Left ventricle myocardium inferior (tissue), 1 donor: ENCODE results near the gene CYP27C1. TPM values are rescaled to one million over a fixed set of nuclear protein-coding genes. Genes with fewer than 3 reads are reported as not detected.
"Not testable (repeated sequence)": the region's sequence is repeated elsewhere in the genome, so short reads cannot be mapped to it uniquely, and the experiment has no call there.

Experiments used
- DNase-seq: peaks from one replicate; pipeline ENCODE4 v3.0.0-alpha.2; 2020
- H3K27ac ChIP-seq: fragments of 200-600 bp; replicated peaks from 2 replicates; pipeline ENCODE4 v1.8.0; 2021
- H3K27me3 ChIP-seq: fragments of 200-600 bp; 2 replicates; pipeline ENCODE4 v1.8.0; 2021; ENCODE audit warnings: low read depth
- H3K36me3 ChIP-seq: fragments of 200-600 bp; 2 replicates; pipeline ENCODE4 v1.8.0; 2021
- H3K4me1 ChIP-seq: fragments of 200-600 bp; 2 replicates; pipeline ENCODE4 v1.8.0; 2021
- H3K4me3 ChIP-seq: fragments of 200-600 bp; 2 replicates; pipeline ENCODE4 v1.8.0; 2021; ENCODE audit warnings: mild to moderate bottlenecking, moderate library complexity
- H3K9me3 ChIP-seq: fragments of 200-600 bp; replicated peaks from 2 replicates; pipeline ENCODE4 v1.8.0; 2021
- CTCF ChIP-seq: fragments of 200-600 bp; IDR thresholded peaks from 2 replicates; pipeline ENCODE4 v1.8.0; 2021; ENCODE audit warnings: antibody characterized with exemption, mild to moderate bottlenecking, borderline replicate concordance
- intact Hi-C: fragments of 100-400 bp; cut with micrococcal nuclease; formaldehyde crosslinking; loops from one replicate; pipeline ENCODE4 v1.11.0; 2022
- total RNA-seq: library from RNA; stranded (reverse); fragmentation: NEBNext Ultra II Directional; extraction: Animal tissue kit (Norgen Biotek cat#: 25700); gene quantifications from one replicate; pipeline ENCODE4 v1.2.1, GENCODE V29; 2021
- donor health status: DM: no; HTN: yes; CAD: no; lungs with severe emphysema.

The CYP27C1 gene
- total RNA-seq, 1 donor from 2014 or later: 0.11 TPM

- H3K36me3 ChIP-seq: no peaks in the 10 kb centered on the region
- TF ChIP-seq CTCF: no peak
- DNase-seq: no peak
- H3K27ac ChIP-seq: no peak overlapping the region
- no peak overlapping the region for H3K4me3 ChIP-seq
- intact Hi-C loops: no loop called here
- H3K4me1 ChIP-seq: no peaks in the 10 kb centered on the region
- H3K27me3 ChIP-seq: peaks cover 35% of the 10 kb centered on the region
- no peaks in the 10 kb centered on the region for H3K9me3 ChIP-seq
Measured at GRCh38 chr2:127164761-127165538, 55.1 kb downstream of the CYP27C1 start.

- intact Hi-C loops: no loop called here
- peaks cover 39% of the 10 kb centered on the region for H3K27me3 ChIP-seq
- H3K27ac ChIP-seq: no peak overlapping the region
- H3K4me3 ChIP-seq: no peak overlapping the region
- no peak for DNase-seq
- no peak for TF ChIP-seq CTCF
- no peaks in the 10 kb centered on the region for H3K4me1 ChIP-seq
- H3K36me3 ChIP-seq: no peaks in the 10 kb centered on the region
- no peaks in the 10 kb centered on the region for H3K9me3 ChIP-seq
Measured at GRCh38 chr2:127163921-127164320, 56.2 kb downstream of the CYP27C1 start.

GRCh38 chr2:127163090-127163406 is 57.1 kb downstream of the CYP27C1 start:
- H3K9me3 ChIP-seq, H3K36me3 ChIP-seq, DNase-seq, intact Hi-C loops, H3K27ac ChIP-seq, H3K4me1 ChIP-seq, H3K4me3 ChIP-seq: not testable (repeated sequence)
- H3K27me3 ChIP-seq: peaks cover 40% of the 10 kb centered on the region

- H3K27ac ChIP-seq: no peak overlapping the region
- intact Hi-C loops: no loop called here
- peaks cover 43% of the 10 kb centered on the region for H3K27me3 ChIP-seq
- TF ChIP-seq CTCF: no peak
- no peaks in the 10 kb centered on the region for H3K36me3 ChIP-seq
- H3K4me3 ChIP-seq: no peak overlapping the region
- no peak for DNase-seq
- no peaks in the 10 kb centered on the region for H3K9me3 ChIP-seq
- H3K4me1 ChIP-seq: no peaks in the 10 kb centered on the region
Measured at GRCh38 chr2:127162261-127163089, 57.6 kb downstream of the CYP27C1 start.

GRCh38 chr2:127161176-127162136 is 58.6 kb downstream of the CYP27C1 start:
- H3K27ac ChIP-seq: no peak overlapping the region
- H3K27me3 ChIP-seq: peaks cover 47% of the 10 kb centered on the region
- H3K4me3 ChIP-seq: no peak overlapping the region
- no peaks in the 10 kb centered on the region for H3K4me1 ChIP-seq
- H3K36me3 ChIP-seq: no peaks in the 10 kb centered on the region
- H3K9me3 ChIP-seq: no peaks in the 10 kb centered on the region
- no peak for TF ChIP-seq CTCF
- DNase-seq: no peak
- intact Hi-C loops: no loop called here
